Subcutaneous abdominal adipose tissue (tissue), 5 donors: ENCODE data around the gene MUTYH.
A peak's percentile ranks its signal among the peaks of the same experiment; 100 is the strongest.

Experiments used
- H3K27ac ChIP-seq: one replicate; pipeline ENCODE4 v1.7.0; 2013; ENCODE audit warnings: low read depth, mild to moderate bottlenecking, inconsistent platforms, low read length, moderate library complexity
- H3K27me3 ChIP-seq, 5 donors: one replicate each; pipeline ENCODE4 v1.7.0; 2013; ENCODE audit warnings: low read length in 5 of 5, inconsistent platforms in 1 of 5; ENCODE audit not compliant: control insufficient read depth in 5 of 5, insufficient read depth in 4 of 5
- H3K36me3 ChIP-seq, 5 donors: one replicate each; pipeline ENCODE4 v1.7.0; 2013; ENCODE audit warnings: low read length in 5 of 5; ENCODE audit not compliant: control insufficient read depth in 5 of 5, insufficient read depth in 5 of 5
- H3K4me1 ChIP-seq, 5 donors: one replicate each; pipeline ENCODE4 v1.7.0; 2013; ENCODE audit warnings: low read length in 5 of 5, mild to moderate bottlenecking in 3 of 5, moderate library complexity in 1 of 5; ENCODE audit not compliant: control insufficient read depth in 5 of 5, insufficient read depth in 5 of 5
- H3K4me3 ChIP-seq, 5 donors: one replicate each; pipeline ENCODE4 v1.7.0; 2013; ENCODE audit warnings: low read length in 5 of 5, low read depth in 1 of 5
- H3K9ac ChIP-seq, 5 donors: one replicate each; pipeline ENCODE4 v1.7.0; 2013; ENCODE audit warnings: low read length in 5 of 5, mild to moderate bottlenecking in 4 of 5, moderate library complexity in 3 of 5
- H3K9me3 ChIP-seq, 5 donors: one replicate each; pipeline ENCODE4 v1.7.0; 2013; ENCODE audit warnings: low read length in 5 of 5; ENCODE audit not compliant: control insufficient read depth in 5 of 5
- donor health status: healthy.
- donor health status: healthy.
- donor health status: healthy.
- donor health status: healthy.
- donor health status: healthy.

Gene MUTYH

GRCh38 chr1:45326627-45327623 is 13.3 kb downstream of the MUTYH start, which contains the start of gene HPDL:
Gene HPDL, plus strand, starts transcription at chr1:45326895. Its CDS starts 254 bp downstream, at chr1:45327149.
- Histone ChIP-seq H3K27me3 (peaks cover 0 to 4% (median 0%) of the 10 kb centered on the region in 5 donors), H3K36me3 (peaks cover 0 to 27% (median 21%) of the 10 kb centered on the region in 5 donors), H3K9ac (peak within 1 kb of the TSS in 4 of 5 donors; percentile 21 to 76 (median 66)), H3K9me3 (no peaks in the 10 kb centered on the region), H3K27ac (no peak within 1 kb of the TSS), H3K4me3 (peak within 1 kb of the TSS; percentile 67 to 72 (median 69)), H3K4me1 (peaks cover 0 to 23% (median 21%) of the 10 kb centered on the region in 5 donors)

DNA sequence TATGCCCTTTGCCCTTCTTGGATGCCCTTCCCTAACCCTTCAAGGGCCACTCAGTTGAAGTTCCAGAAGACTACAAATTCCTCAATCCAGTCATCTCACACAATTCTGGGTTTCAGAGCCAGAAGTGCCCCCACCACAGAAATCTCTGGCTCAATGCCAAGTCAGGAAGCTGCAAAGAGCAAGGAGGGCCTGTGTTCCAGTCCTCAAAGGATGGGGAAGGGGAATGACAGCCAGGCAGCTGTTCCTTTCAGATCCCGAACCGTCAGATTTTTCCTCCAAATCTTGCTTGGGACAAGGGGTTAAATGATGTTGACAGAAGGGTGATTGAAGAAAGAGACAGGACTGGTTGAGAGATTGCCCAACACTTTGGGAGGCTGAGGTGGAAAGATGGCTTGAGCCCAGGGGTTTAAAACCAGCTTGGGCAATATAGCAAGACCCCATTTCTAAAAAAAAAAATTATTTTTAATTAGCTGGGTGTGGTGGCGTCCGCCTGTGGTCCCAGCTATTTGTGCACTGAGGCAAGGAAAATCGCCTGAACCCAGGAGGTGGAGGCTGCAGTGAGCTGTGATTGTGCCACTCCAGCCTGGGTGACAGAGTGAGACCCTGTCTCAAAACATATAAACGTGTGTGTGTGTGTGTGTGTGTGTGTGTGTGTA is 14.3 kb downstream of the MUTYH start:
- H3K4me3 ChIP-seq, result peak overlapping the region; percentile 67 to 72 (median 69)
- H3K9me3 ChIP-seq, result no peaks in the 10 kb centered on the region
- H3K27me3 ChIP-seq, result peaks cover 0 to 4% (median 0%) of the 10 kb centered on the region in 5 donors
- H3K36me3 ChIP-seq, result peaks cover 0 to 17% (median 12%) of the 10 kb centered on the region in 5 donors
- H3K4me1 ChIP-seq, result peaks cover 0 to 23% (median 21%) of the 10 kb centered on the region in 5 donors
- H3K9ac ChIP-seq, result peak overlapping the region in 2 of 5 donors; percentile 62 to 76
- no peak overlapping the region for H3K27ac ChIP-seq

GRCh38 chr1:45322486-45323040 is 17.7 kb downstream of the MUTYH start:
- Histone ChIP-seq H3K36me3 (no peaks in the 10 kb centered on the region), H3K27ac (no peak overlapping the region), H3K9ac (no peak overlapping the region), H3K4me1 (peaks cover 0 to 22% (median 20%) of the 10 kb centered on the region in 5 donors), H3K27me3 (peaks cover 0 to 4% (median 0%) of the 10 kb centered on the region in 5 donors), H3K4me3 (no peak overlapping the region), H3K9me3 (no peaks in the 10 kb centered on the region)

DNA sequence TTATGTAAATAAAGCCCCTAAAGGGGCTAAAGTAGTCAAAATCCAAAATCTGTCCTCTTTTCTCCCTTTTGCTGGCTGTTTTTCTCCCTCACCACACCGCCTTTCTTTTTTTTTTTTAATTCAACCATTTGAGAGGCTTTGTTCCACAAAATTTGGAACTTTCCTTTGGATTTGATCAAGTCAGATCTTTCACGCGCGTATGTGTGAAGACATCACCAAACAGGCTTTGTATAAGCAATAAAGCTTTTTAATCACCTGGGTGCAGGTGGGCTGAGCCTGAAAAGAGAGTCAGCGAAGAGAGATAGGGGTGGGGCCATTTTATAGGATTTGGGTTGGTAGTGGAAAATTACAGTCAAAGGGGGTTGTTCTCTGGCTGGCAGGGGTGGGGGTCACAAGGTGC is 18.8 kb downstream of the MUTYH start:
- H3K4me3 ChIP-seq, result no peak overlapping the region
- no peak overlapping the region for H3K9ac ChIP-seq
- H3K9me3 ChIP-seq, result no peaks in the 10 kb centered on the region
- no peak overlapping the region for H3K27ac ChIP-seq
- H3K36me3 ChIP-seq, result no peaks in the 10 kb centered on the region
- peaks cover 0 to 3% (median 0%) of the 10 kb centered on the region in 5 donors for H3K27me3 ChIP-seq
- peaks cover 0 to 11% (median 9%) of the 10 kb centered on the region in 5 donors for H3K4me1 ChIP-seq

GRCh38 chr1:45319761-45320160 is 20.5 kb downstream of the MUTYH start:
- H3K27me3 ChIP-seq, result peaks cover 0 to 3% (median 0%) of the 10 kb centered on the region in 5 donors
- no peaks in the 10 kb centered on the region for H3K4me1 ChIP-seq
- H3K27ac ChIP-seq, result no peak overlapping the region
- no peaks in the 10 kb centered on the region for H3K9me3 ChIP-seq
- H3K4me3 ChIP-seq, result no peak overlapping the region
- no peak overlapping the region for H3K9ac ChIP-seq
- no peaks in the 10 kb centered on the region for H3K36me3 ChIP-seq

GRCh38 chr1:45317166-45317565 is 23.1 kb downstream of the MUTYH start:
- Histone ChIP-seq H3K9ac (no peak overlapping the region), H3K36me3 (no peaks in the 10 kb centered on the region), H3K9me3 (no peaks in the 10 kb centered on the region), H3K4me3 (no peak overlapping the region), H3K27me3 (peaks cover 0 to 3% (median 0%) of the 10 kb centered on the region in 5 donors), H3K27ac (no peak overlapping the region), H3K4me1 (no peaks in the 10 kb centered on the region)

GRCh38 chr1:45314266-45314665 is 26.0 kb downstream of the MUTYH start:
- Histone ChIP-seq H3K36me3 (no peaks in the 10 kb centered on the region), H3K27ac (no peak overlapping the region), H3K4me1 (no peaks in the 10 kb centered on the region), H3K27me3 (peaks cover 0 to 3% (median 0%) of the 10 kb centered on the region in 5 donors), H3K4me3 (no peak overlapping the region), H3K9ac (no peak overlapping the region), H3K9me3 (no peaks in the 10 kb centered on the region)

GRCh38 chr1:45306905-45307304 is 33.3 kb downstream of the MUTYH start:
- Histone ChIP-seq H3K4me1 (peaks cover 0 to 18% (median 12%) of the 10 kb centered on the region in 5 donors), H3K27me3 (no peaks in the 10 kb centered on the region), H3K4me3 (no peak overlapping the region), H3K9ac (no peak overlapping the region), H3K9me3 (no peaks in the 10 kb centered on the region), H3K36me3 (no peaks in the 10 kb centered on the region), H3K27ac (no peak overlapping the region)

GRCh38 chr1:45306319-45306718 is 33.9 kb downstream of the MUTYH start:
- no peak overlapping the region for H3K4me3 ChIP-seq
- no peak overlapping the region for H3K9ac ChIP-seq

More at GRCh38 chr1:45306319-45306718, 33.9 kb downstream of the MUTYH start:
- H3K36me3 ChIP-seq, result no peaks in the 10 kb centered on the region
- H3K9me3 ChIP-seq, result no peaks in the 10 kb centered on the region
- no peaks in the 10 kb centered on the region for H3K27me3 ChIP-seq
- no peak overlapping the region for H3K27ac ChIP-seq
- H3K4me1 ChIP-seq, result peaks cover 0 to 18% (median 12%) of the 10 kb centered on the region in 5 donors
